Fibroblast of lung (primary cell): ENCODE data around the gene DNAJC3.
"Not testable (repeated sequence)": the region's sequence is repeated elsewhere in the genome, so short reads cannot be mapped to it uniquely, and the experiment has no call there.

Experiments used
- CTCF ChIP-seq, 2 donors: IDR thresholded peaks in 1 of 2; conservative IDR thresholded peaks in 1 of 2; 1 replicate in 1 of 2; 2 replicates in 1 of 2; pipeline ENCODE4 v1.5.1; 2011 to 2012; ENCODE audit warnings: low read length in 2 of 2, control low read depth in 1 of 2, inconsistent platforms in 1 of 2, low read depth in 1 of 2, mild to moderate bottlenecking in 1 of 2
- EZH2 ChIP-seq: IDR thresholded peaks from 2 replicates; pipeline ENCODE4 v1.5.1; 2012; ENCODE audit warnings: low read length, control low read depth, mild to moderate bottlenecking; ENCODE audit errors: missing control alignments

DNA sequence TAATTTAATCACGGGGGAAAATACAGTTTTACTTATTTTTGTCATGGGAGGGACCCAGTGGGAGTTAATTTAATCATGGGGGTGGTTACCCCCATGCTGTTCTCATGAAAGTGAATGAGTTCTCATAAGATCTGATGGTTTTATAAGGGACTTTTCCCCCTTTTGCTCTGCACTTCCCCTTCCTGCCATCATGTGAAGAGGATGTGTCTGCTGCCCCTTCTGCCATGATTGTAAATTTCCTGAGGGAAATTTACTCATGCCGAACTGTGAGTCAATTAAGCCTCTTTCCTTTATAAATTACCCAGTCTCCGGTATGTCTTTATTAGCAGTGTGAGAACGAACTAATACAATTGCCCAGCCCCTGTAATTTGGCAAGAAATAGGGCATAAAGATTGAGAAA is 35.9 kb downstream of the DNAJC3 start:
- TF ChIP-seq CTCF (conservative IDR thresholded peaks at IDR 0.05 in 1 of 2, IDR thresholded peaks at IDR 0.05 in 1 of 2; ENCODE audit: low read depth in 1 of 2, low read length in 2 of 2); EZH2: not testable (repeated sequence)
